NCI-H510A (cell line): ENCODE data around the gene CEP170.
A peak's percentile ranks its signal among the peaks of the same experiment; 100 is the strongest.

Experiments used
- DNase-seq: peaks from one replicate; lab custom pipeline; 2025; lab: John Stamatoyannopoulos, UW

Gene CEP170

DNA sequence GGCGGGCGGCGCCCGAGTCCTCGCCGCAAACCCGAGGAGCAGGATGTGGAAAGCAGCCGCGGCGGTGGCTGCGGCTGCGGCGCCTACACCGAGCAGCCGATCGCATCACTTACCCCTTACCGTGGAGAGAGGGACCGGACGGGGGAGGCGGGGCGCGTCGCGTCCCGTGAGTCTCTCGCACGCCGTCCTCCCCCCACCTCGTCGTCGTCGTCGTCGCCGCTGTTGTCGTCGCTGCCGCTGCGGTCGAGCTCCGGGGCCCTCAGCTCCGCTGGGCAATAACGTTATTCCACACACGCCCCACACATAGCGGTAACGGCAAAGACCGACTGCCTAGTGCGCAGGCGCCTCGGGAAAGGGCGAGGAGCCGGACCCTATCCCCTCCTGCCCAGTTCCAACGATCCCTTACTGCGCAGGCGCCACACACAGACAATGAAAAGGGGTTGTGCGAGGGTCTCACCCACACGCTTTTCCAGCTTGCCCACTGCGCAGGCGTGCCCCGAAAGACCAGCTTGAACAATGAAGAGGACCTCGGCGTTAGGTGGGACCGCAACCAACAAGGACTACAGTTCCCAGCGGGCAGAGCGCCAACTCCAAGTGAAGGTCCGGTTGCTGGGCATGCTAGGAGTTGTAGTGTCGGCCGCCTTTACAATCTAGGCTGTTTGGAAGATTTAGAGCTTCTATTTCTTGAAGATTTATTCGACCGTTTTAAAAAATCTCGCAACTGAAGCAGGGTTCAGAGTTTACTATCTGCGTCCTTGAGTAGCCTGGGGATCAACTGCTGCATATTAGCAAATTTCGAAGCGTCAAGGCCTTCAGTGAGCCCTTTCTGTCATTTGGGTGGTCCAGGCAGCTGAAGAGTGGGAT lies at the start of gene CEP170:
TSS of gene CEP170 (minus strand) at position 355 of the 864 bp plus-strand sequence. CDS start 30,001 bp downstream, outside the sequence.
- peak; percentile 80 for DNase-seq

DNA sequence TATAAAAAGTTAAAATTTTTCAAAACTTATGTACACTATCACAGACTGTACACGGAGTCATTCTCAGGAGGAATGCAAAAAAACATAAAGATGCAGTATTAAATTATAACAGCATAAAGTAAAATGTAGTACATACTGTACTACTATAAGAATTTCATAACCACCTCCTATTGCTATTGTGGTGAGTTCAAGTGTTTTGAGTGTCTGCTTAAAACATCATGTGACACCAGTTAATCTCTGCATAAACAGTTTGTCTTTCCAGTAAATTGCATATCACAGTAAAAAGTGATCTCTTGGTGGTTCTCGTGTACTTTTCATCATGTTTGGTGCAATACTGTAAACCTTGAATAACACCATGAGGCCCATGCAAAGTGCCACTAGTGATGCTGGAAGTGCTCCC lies 46.0 kb upstream of the CEP170 start:
- no peak for DNase-seq

DNA sequence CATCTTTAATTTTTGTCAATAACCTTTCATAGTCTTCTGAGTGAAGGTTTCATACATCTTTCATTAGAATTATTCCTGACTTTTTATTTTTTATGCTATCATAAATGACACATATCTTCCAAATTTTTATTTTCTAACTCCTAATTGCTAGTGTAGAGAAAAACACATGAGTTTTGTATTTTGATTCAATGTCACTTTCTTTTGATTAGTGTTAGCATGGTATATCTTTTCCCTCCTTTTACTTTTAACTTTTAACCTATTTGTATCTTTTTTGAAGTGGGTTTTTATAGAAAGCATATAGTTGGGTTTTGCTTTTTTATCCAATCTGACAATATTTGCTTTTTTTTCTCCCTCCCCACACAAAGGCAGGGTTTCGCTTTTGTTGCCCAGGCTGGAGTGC lies 44.0 kb upstream of the CEP170 start:
- no peak for DNase-seq

DNA sequence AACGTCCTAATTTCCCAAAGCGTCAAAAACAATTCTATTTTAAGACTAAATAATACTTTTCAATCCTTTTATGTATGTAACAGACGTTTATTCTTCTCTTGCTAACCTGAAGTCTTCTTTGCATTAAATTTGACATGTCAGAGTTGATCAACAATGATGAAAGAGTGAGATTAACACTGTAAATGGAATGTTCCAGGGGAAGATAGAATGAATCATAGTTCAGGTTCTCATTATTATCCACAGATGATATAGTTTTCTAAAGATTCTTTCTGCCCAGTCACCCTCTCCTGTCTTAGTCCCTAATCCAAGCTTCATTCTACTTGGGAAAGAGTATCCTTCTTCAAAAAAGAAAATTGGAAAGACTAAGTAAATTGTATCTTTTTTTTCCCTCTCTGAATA lies 39.6 kb upstream of the CEP170 start:
- no peak for DNase-seq

DNA sequence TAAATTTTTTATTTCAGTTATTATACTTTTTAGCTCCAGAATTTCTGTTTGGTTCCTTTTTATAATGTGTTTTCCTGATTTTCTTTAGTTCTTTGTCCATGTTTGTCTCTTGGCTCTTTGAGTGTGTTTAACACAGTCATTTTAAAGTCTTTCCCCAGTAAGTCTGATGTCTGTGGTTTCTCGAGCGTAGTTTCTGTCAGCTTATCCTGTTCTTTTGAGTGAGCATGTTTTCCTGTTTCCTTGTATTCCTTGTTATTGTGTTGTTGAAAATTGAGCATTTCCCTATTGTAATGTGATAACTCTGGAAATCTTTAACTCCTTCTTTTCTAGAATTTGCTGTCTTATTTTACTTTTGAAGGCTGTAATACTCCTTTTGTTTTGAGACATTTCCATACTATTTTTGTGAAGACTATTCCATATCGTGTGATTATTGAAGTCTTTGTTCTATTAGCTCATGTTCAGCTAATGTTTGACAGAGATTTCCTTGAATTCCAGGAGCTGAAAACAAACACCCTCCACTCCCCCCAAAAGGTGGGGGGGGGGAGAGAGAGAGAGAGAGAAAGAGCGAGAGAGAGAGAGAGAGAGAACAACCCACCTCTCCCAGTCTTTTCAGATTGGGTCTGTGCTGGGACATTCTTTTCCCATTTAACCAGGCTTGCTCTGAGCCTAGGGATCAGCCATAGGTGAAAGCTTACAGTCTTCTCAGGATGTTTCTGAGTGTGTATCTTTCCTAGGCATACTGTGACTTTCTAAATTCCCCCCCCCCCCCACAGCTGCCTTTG lies 39.1 kb upstream of the CEP170 start:
- DNase-seq: no peak

DNA sequence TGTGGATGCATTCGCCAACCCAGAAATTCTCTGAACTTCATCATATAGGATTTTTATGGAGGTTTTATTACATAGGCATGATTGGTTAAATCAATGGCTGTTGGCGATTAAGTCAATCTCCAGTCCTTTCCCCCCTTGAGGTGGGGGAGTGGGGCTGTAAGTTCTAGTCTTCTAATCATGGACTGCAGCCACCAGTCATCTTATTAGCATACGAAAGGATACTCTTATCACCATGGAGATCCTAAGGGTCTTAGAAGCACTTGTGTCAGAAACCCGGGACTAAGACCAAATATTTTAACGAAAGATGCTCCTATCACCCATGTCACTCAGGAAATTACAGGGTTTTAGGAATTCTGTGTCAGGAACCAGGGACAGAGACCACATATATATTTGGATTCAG lies 37.0 kb upstream of the CEP170 start:
- no peak for DNase-seq

DNA sequence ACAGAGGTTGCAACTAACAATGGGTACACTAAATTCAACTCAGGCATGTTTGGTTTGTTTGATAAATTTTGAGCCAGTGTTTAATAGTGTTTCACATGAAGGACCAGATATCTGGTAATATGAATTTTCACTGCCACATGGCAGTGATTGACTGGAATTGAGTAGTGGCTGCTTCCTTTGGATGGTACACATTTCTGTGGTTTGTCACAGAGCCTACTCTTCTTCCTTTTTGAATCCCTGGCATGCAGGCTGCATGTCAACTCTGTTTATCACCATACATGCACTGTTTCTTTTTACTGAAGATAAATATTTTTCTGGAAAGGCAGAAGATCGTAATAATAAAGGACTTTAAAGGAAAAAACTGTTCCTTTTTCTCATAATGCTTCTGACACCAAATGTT lies 36.2 kb upstream of the CEP170 start:
- no peak for DNase-seq

DNA sequence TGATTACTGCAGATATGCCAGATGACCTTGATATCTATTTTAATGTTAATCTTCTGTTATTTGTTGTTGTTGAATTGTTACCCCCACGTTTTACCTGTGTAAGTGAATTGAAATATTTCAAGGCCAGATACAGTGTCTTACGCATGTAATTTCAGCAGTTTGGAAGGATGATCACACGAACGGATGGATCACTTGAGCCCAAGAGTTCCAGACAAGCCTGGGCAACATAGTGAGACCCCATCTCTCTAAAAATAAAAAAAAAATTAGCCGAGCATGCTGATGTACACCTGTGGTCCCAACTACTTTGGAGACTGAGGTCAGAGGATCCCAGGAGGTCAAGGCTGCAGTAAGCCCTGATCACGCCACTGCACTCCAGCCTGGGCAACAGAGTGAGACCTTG lies 33.0 kb upstream of the CEP170 start:
- DNase-seq: no peak

DNA sequence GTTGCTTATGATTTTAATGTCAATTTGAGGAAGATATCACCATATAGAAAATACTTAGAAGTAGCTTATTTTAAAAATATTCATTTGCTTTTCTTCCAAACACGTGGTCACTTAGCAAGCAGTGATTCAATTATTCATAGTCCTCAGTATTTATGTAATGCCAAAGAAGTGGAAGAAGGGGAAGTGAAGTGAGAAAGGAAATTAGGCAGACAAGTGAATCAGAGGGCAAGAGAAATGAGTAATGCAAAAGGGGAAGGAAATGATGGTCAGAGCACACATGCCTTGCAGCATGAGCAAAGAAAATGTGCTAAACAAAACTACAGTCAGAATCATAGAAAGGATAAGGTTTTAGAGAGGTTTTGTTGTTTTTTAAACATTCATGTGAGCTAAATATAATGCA lies 32.6 kb upstream of the CEP170 start:
- no peak for DNase-seq

DNA sequence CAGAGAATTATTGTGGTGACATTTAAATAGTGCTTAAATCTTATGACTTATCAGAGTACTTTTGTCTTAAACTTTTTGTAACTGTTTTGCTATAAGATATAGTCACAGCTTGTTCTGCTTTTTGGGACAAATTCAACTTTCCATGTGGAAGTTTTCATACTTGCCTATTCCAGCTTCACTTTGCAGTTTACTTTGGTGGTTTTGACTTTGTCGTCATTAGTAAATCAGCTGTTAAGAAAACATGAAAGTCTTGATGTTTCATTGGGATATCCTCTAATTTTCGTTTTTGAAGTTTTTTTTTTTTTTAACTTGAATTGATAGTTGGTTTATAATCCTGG lies 32.0 kb upstream of the CEP170 start:
- no peak for DNase-seq

DNA sequence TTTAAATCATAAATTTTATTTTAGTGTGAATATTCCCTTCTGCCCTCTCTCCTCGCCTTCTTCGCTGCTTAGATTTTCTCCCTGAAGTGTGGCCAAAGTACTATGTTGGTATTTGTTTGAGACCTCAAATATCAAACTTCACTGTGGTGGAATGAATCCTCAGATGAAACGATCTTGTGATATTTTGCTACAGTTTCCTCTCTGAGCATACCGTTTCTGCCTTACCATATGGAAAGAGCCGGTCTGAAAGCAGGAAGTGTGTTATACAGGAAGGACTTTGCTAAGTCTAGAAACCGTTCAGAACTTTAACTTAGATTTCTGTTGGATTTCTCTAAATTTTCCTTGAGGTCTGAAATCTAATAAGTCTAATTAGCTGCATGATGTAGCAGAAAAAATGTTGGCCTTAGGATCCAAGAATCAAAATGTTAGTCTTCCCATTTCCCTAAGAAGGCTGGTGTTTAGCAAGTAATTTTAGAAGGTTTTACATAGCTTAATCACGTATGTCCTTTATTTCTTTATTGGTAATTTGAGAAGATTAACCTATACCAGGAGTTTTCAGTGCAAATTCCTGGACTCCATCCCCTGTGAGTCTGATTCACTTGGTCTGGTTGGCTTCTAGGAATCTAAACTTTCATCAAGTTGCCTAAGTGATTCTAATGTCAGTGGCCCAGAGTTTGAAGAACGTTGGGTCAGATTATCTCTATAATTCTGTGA lies 31.5 kb upstream of the CEP170 start:
- DNase-seq: no peak

DNA sequence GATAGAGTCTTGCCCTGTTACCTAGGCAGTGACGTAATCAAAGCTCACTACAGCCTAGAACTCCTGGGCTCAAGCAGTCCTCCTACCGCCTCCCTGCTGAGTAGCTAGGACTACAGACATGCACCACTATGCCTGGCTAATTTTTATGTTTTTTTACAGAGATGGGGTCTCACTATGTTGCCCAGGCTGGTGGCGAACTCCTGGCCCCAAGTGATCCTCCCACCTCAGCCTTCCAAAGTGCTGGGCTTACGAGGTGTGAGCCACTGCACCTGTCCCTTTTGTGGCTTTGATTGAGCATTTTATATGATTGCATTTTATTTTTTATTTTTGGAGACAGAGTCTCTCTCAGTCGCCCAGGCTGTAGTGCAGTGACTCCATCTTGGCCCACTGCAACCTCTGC lies 26.6 kb upstream of the CEP170 start:
- no peak for DNase-seq

DNA sequence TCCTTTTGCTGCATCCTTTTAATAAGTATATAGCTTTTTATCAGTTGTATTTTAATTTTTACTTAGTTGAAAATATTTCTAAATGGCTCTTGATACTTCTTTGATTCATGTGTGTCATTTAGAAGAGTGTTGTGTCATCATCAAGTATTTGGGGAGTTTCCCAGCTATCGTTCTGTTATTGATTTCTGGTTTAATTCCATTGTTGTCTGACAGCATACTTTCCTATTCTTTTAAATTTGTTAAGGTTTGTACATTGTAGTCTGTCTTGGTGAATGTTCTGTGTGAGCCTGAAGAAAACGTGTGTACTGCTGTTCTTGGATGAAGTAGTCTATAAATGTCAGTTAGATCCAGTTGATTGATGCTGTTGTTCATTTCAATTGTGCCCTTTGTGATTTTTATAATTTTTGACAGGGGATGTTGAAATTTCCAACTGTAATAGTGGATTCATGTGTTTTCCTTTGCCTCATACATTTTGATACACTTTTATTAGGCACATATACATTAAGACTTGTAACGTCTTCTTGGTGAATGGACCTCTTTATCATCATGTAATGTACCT lies 25.6 kb upstream of the CEP170 start:
- no peak for DNase-seq

DNA sequence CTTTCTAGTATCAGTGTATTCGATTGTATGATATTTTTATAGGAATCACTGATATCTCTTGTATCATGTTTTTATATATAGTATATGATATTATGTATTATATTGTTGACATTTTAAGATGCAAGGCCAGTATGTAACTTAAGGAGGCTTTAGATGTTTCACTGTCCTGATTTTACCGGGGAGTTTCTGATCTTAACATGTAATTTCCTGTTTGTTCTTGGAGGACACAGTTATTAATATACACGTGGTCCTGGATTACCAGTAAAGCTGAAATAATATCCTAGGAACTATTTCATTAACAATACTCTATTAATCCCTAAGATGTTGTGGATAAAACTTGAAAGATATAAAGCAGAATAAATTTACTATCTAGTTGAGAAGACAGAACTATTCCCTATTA lies 20.2 kb upstream of the CEP170 start:
- DNase-seq: no peak

DNA sequence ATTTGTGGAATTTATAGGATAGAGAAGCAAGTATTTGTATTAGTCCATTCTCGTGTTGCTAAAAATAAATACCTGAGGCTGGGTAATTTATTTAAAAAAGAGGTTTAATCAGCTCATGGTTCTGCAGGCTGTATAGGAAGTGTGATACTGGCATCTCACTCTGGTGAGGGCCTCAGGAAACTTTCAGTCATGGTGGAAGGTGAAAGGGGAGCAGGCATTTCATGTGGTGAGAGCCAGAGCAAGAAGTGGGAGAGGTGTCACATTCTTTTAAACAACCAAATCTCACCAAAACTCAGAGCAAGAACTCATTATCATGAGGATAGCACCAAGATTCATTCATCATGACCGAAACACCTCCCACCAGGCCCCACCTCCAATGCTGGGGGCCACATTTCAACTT lies 18.9 kb upstream of the CEP170 start:
- DNase-seq: no peak

DNA sequence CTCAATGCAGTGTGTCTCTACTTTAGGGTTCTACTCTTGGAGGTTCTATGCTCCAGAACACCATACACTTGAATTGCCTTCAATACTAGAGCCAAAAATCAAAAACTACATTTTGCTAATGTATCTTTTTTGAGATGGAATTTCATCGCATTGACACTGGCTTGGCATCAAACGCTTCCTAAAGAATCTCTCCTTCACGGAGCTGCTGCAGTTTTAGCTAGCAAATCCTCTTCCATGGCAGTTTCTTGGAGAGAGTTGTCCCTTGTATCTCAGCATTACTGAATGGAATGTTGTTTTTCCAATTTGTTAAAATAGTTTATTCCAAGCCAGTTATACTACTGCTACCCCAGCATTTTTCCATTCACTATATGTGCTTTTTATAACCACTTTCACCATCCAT lies 18.4 kb upstream of the CEP170 start:
- no peak for DNase-seq

DNA sequence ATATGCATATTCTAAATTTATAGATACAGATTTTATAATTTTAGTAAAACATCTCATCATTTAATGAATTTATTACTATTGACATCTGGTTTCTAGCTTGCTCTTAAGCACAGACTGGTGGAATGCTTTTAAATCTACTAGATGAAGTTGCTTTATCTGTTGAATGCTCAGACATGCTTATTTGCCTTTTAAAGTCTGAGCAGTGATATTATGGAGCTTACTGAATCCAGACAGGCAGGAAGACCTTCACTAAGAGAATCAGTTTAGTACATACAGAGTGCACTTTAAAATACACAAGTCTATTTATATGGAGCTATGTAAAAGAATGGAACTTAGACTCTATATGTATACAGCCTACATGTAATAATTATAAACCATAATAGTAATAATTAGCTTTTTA lies 17.3 kb upstream of the CEP170 start:
- no peak for DNase-seq

DNA sequence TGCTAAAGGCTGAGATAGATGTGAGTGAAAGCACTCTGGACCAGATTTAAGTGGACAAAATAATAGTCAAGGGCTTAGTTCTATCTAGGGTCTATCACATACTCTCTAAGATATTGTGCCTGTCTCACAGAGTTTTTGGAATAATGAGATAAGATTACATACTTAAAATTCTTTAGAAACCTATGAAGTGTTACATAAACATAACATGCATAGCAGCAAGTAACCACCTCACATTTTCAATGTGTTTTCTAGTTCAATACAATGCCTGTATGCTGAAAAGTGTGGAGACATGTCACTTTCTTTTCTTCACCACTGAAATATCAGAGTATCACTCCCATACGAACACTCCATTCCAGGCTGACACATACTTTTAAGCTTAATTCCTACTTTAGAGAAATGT lies 16.9 kb upstream of the CEP170 start:
- DNase-seq: no peak

DNA sequence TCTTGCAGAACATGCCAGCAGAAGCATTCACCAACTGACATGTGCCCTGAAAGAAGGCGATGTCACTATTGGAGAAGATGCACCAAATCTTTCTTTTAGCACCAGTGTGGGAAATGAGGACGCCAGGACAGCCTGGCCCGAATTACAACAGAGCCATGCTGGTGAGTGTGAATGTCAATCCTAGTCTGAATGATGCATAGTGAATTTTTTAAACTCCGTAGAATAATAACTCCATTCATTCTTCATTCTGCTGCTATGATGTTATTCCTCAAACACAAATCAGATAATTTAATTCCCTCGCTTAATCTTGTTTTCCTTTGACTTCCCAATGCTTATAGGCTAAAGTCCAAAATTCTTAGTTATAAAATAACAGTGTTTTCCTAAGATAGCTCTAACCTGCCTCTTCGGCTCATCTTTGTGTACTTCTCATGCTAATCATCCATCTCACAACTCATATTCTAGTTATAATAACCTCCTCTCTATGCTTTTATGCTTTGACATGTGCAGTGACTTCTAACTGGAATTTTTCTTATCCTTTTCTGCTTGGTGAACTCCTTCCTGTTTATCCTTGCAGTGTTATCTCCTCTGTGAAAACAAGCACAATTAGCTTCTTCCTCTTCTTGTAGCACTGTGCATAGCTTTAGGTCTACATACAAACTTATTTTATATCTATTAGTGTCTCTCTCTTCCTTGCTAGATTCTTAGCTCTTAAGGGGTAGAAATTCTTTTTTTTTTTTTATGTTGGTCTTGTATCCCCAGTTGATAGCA lies 15.2 kb upstream of the CEP170 start:
- DNase-seq: no peak

DNA sequence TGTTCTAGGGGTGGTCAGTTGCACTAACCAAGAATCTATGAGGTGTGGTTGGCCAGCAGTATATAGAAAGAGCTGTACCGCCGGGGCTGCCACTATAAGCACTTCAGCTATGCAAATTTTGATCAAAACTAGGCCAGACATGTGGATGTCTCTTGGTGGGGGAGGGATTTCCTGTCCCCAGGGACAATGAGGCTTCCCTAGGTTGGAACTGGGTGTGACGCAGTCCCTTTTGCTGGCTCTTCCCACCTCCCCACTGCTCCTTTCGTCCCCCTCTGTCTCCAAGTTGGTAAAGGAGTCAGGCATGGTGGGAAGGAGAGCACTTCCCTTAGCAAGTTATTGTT lies 14.3 kb upstream of the CEP170 start:
- no peak for DNase-seq

DNA sequence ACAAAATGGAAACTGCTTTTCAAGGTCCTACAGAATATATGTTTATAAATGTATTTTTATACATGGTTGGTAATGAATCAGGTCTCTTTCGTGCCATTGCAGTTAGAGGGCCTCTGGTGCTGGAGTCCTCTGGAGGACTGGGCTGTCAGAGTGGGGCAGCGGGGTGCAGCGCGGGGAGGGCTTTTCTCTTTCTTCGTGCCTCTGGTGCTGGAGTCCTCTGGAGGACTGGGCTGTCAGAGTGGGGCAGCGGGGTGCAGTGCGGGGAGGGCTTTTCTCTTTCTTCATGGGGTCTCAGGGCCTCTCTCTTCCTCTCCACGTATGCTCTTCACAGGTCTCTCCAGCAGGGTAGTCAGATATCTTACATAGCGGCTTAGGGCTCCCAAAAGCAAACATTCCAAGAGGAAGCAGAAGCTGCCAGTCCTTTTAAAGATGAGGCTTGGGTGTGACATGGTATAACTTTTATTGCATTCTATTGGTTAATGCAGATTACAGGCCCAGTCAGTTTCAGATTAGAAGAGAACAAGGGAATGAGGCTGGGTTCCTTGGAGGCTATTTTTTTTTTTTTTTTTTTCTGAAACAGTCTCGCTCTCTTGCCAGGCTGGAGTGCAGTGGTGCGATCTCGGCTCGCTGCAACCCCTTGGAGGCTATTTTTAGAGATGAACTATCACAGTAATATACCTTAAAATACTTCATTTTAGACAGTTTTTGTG lies 13.8 kb upstream of the CEP170 start:
- no peak for DNase-seq
